K562 (cell line): ENCODE data around the gene CAV1. TPM values are rescaled to one million over a fixed set of nuclear protein-coding genes. Genes with fewer than 3 reads are reported as not detected.

Source experiments
- ATAC-seq: fragments of 200-7000 bp; cut with Tn5 transposase; 3 replicates; pipeline ENCODE4 v1.9.1; 2020; ENCODE audit warnings: moderate library complexity
- BruUV-seq: library from RNA; stranded (reverse); fragments of 400-500 nt; replicated peaks from 2 replicates; lab custom pipeline; 2021; lab: Mats Ljungman, UMichigan
- CTCF ChIA-PET: fragments of 300-600 bp; formaldehyde crosslinking; extraction: SDS; loops from one replicate; lab custom pipeline; 2021; ENCODE audit warnings: low intra/inter-chr PET ratio; lab: Yijun Ruan, JAX
- POLR2A ChIA-PET: fragments of 300-600, 350-650 bp; sonication (Branson Sonifier 250); formaldehyde crosslinking; extraction: SDS; loops from one replicate; lab custom pipeline; 2021; ENCODE audit warnings: antibody characterized with exemption, inconsistent platforms; lab: Yijun Ruan, JAX
- DNase-seq, 4 experiments: peaks; one replicate each; pipeline versions ENCODE4 v3.0.0 to v3.0.0-alpha.2; 2011 to 2018; ENCODE audit warnings: low spot score in 3 of 4, mixed read lengths in 3 of 4; ENCODE audit errors: extremely low read depth in 1 of 4
- FAIRE-seq: peaks from 2 replicates; lab custom pipeline; 2011; peaks lifted over from hg19 to GRCh38; lab: Jason Lieb, UNC
- H2AFZ ChIP-seq: 2 replicates; pipeline ENCODE4 v1.6.0; 2011; ENCODE audit warnings: low read depth, low read length, control low read depth, inconsistent platforms
- H3K27ac ChIP-seq: fragments of 200-600 bp; 3 replicates; pipeline ENCODE4 v1.8.0; 2011; ENCODE audit warnings: low read depth, mild to moderate bottlenecking, control low read depth, inconsistent platforms, low read length, moderate library complexity, mixed read lengths; ENCODE audit errors: extremely low read depth
- H3K27me3 ChIP-seq, 2 experiments: fragments of 300-600 bp in 1 of 2; 2 replicates in 1 of 2; 3 replicates in 1 of 2; pipeline versions ENCODE4 v1.6.0 to v1.8.0; 2011; ENCODE audit warnings: inconsistent platforms in 2 of 2, low read length in 2 of 2, mild to moderate bottlenecking in 1 of 2, mixed read lengths in 1 of 2, moderate library complexity in 1 of 2; ENCODE audit not compliant: control insufficient read depth in 2 of 2, insufficient read depth in 2 of 2
- H3K36me3 ChIP-seq: fragments of 300-600 bp; 3 replicates; pipeline ENCODE4 v1.8.0; 2011; ENCODE audit warnings: mild to moderate bottlenecking, low read length, inconsistent platforms; ENCODE audit not compliant: control insufficient read depth, insufficient read depth
- H3K4me1 ChIP-seq, 2 experiments: fragments of 200-600 bp in 1 of 2; replicated peaks in 1 of 2; 2 replicates in 1 of 2; 3 replicates in 1 of 2; pipeline versions ENCODE4 v1.5.1 to v1.8.0; 2011; ENCODE audit warnings: inconsistent platforms in 2 of 2, low read length in 2 of 2, mild to moderate bottlenecking in 1 of 2, mixed read lengths in 1 of 2, moderate library complexity in 1 of 2; ENCODE audit not compliant: control insufficient read depth in 2 of 2, insufficient read depth in 2 of 2
- H3K4me2 ChIP-seq: 2 replicates; pipeline ENCODE4 v1.6.1; 2011; ENCODE audit warnings: low read length, control low read depth, inconsistent platforms, mixed read lengths; ENCODE audit not compliant: insufficient read depth
- H3K4me3 ChIP-seq: fragments of 200-600 bp; sonication (generic), shearing (Covaris generic); 2 replicates; pipeline ENCODE4 v1.5.1; 2016; ENCODE audit warnings: control low read depth, inconsistent platforms
- H3K79me2 ChIP-seq: fragments of 200-600 bp; 3 replicates; pipeline ENCODE4 v1.8.0; 2011; ENCODE audit warnings: low read length, inconsistent platforms; ENCODE audit not compliant: control insufficient read depth, insufficient read depth
- H3K9ac ChIP-seq, 2 experiments: 2 replicates each; pipeline versions ENCODE4 v1.6.0 to v1.6.1; 2011; ENCODE audit warnings: low read depth in 2 of 2, low read length in 2 of 2, control low read depth in 1 of 2, inconsistent platforms in 1 of 2, mild to moderate bottlenecking in 1 of 2, mixed read lengths in 1 of 2; ENCODE audit not compliant: insufficient read depth in 1 of 2
- H3K9me1 ChIP-seq: one replicate; pipeline ENCODE4 v1.6.0; 2011; ENCODE audit warnings: inconsistent platforms, mild to moderate bottlenecking, low read length, moderate library complexity; ENCODE audit not compliant: control insufficient read depth, insufficient read depth
- H3K9me3 ChIP-seq: replicated peaks from 2 replicates; pipeline ENCODE4 v1.5.1; 2011; ENCODE audit warnings: low read depth, low read length, inconsistent platforms; ENCODE audit not compliant: control insufficient read depth, insufficient read depth
- H4K20me1 ChIP-seq: replicated peaks from 2 replicates; pipeline ENCODE4 v1.6.1; 2011; ENCODE audit warnings: low read length, inconsistent platforms, mixed read lengths; ENCODE audit not compliant: control insufficient read depth, insufficient read depth
- GTF2A2 ChIP-seq: IDR thresholded peaks from 2 replicates; pipeline ENCODE4 v1.6.1; 2016; ENCODE audit warnings: mild to moderate bottlenecking, missing genetic modification characterization, missing compliant biosample characterization
- HSF4 ChIP-seq: fragments of 250-450 bp; sonication (Bioruptor Pico); IDR thresholded peaks from 2 replicates; pipeline ENCODE4 v2.1.2; 2022; ENCODE audit warnings: mild to moderate bottlenecking, moderate library complexity, borderline replicate concordance
- ZNF253 ChIP-seq: fragments of 250-450 bp; sonication (Bioruptor Pico); conservative IDR thresholded peaks from 2 replicates; pipeline ENCODE4 v1.6.1; 2021; ENCODE audit warnings: mild to moderate bottlenecking
- ZNF316 ChIP-seq: fragments of 450-650 bp; IDR thresholded peaks from 2 replicates; pipeline ENCODE4 v1.6.1; 2016
- ZNF609 ChIP-seq: sonication (generic); formaldehyde crosslinking; IDR thresholded peaks from 2 replicates; pipeline ENCODE4 v1.8.1; 2023; ENCODE audit warnings: missing genetic modification reagents, mild to moderate bottlenecking, borderline replicate concordance
- WGBS: fragments of 100-300 bp; shearing (Covaris generic); methylation state at CpG from one replicate; pipeline ENCODE4 v1.1.6; 2016; ENCODE audit warnings: low coverage, mixed read lengths; ENCODE audit not compliant: insufficient coverage; ENCODE audit errors: missing lambda C conversion rate; 5-methylcytosine and 5-hydroxymethylcytosine counted together
- in situ Hi-C: fragments of 300-500 bp; cut with MboI; formaldehyde crosslinking; loops from 4 replicates; pipeline ENCODE4 v1.15.0; 2018; ENCODE audit warnings: inconsistent platforms, mixed read lengths
- intact Hi-C: fragments of 100-400 bp; cut with micrococcal nuclease; formaldehyde crosslinking; loops from 2 replicates; pipeline ENCODE4 v1.14.2; 2022
- polyA plus RNA-seq, 8 experiments: library from polyadenylated mRNA; depleted of rRNA in 4 of 8; stranded (reverse) in 5 of 8; unstranded in 3 of 8; fragments of >200 nt; fragmentation: Nextera tagmentation in 2 of 8; fragmentation: Illumina TruSeq in 1 of 8; extraction: Ambion mirVana in 2 of 8; extraction: Trizol in 1 of 8; gene quantifications; 2 replicates each; pipeline versions ENCODE4 v1.2.1 to v1.2.3, GENCODE V29; 2011 to 2014; ENCODE audit warnings: inconsistent platforms in 1 of 8, missing spikeins in 1 of 8
- total RNA-seq, 7 experiments: library from RNA; depleted of rRNA in 6 of 7; stranded (reverse); fragments of >200 nt in 6 of 7; fragmentation: Illumina TruSeq in 2 of 7; extraction: Trizol in 2 of 7; gene quantifications; 2 replicates each; pipeline versions ENCODE4 v1.2.1 to v1.2.3, GENCODE V29; 2011 to 2021; ENCODE audit warnings: low replicate concordance in 1 of 7
- TF ChIP-seq, protein P1 (sequence below): sonication (generic); formaldehyde crosslinking; IDR thresholded peaks from 2 replicates; pipeline ENCODE4 v1.8.0; 2023; ENCODE audit warnings: mild to moderate bottlenecking, missing genetic modification reagents

Gene CAV1
- total and polyA plus RNA-seq, 9 of the 15 experiments (the other 6 are each of a cell fraction or from before 2014, with no cell fraction given), result 0.08 to 1.5 (median 0.63) TPM

GRCh38 chr7:116497708-116498107 lies 27.1 kb upstream of the CAV1 start:
- intact Hi-C loops (no loop called here), in situ Hi-C loops (no loop called here)
- Histone ChIP-seq H3K4me2 (no peak overlapping the region), H3K79me2 (peaks cover 31% of the 10 kb centered on the region), H4K20me1 (no peaks in the 10 kb centered on the region), H3K27ac (no peak overlapping the region), H3K36me3 (peaks cover 5% of the 10 kb centered on the region; the same call in 2 of the 3 replicates), H2AFZ (no peak overlapping the region), H3K4me3 (no peak overlapping the region), H3K27me3 (no peaks in the 10 kb centered on the region), H3K9ac (no peak overlapping the region), H3K9me1 (no peaks in the 10 kb centered on the region), H3K9me3 (no peaks in the 10 kb centered on the region), H3K4me1 (peaks cover 25 to 36% of the 10 kb centered on the region in 2 experiments)
- BruUV-seq, result no TSS peak
- FAIRE-seq (no peak), DNase-seq (no peak), ATAC-seq (no peak)
- ChIA-PET POLR2A (no interaction called here), CTCF (no interaction called here)
- 86% methylated on average over 1 of the region's 1 CpG for WGBS
- no peak for TF ChIP-seq HSF4 (CRISPR knock-in tag)
- TF ChIP-seq, protein P1, sequence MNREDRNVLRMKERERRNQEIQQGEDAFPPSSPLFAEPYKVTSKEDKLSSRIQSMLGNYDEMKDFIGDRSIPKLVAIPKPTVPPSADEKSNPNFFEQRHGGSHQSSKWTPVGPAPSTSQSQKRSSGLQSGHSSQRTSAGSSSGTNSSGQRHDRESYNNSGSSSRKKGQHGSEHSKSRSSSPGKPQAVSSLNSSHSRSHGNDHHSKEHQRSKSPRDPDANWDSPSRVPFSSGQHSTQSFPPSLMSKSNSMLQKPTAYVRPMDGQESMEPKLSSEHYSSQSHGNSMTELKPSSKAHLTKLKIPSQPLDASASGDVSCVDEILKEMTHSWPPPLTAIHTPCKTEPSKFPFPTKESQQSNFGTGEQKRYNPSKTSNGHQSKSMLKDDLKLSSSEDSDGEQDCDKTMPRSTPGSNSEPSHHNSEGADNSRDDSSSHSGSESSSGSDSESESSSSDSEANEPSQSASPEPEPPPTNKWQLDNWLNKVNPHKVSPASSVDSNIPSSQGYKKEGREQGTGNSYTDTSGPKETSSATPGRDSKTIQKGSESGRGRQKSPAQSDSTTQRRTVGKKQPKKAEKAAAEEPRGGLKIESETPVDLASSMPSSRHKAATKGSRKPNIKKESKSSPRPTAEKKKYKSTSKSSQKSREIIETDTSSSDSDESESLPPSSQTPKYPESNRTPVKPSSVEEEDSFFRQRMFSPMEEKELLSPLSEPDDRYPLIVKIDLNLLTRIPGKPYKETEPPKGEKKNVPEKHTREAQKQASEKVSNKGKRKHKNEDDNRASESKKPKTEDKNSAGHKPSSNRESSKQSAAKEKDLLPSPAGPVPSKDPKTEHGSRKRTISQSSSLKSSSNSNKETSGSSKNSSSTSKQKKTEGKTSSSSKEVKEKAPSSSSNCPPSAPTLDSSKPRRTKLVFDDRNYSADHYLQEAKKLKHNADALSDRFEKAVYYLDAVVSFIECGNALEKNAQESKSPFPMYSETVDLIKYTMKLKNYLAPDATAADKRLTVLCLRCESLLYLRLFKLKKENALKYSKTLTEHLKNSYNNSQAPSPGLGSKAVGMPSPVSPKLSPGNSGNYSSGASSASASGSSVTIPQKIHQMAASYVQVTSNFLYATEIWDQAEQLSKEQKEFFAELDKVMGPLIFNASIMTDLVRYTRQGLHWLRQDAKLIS, result no peak
- no peak for TF ChIP-seq ZNF609
- no peak for TF ChIP-seq ZNF253 (CRISPR knock-in tag)
- no peak for TF ChIP-seq GTF2A2
- TF ChIP-seq ZNF316, result peak; percentile 30; the same call in 1 of the 2 replicates
